Vagina (tissue), 2 donors: ENCODE measurements around the gene NDST1.

ENCODE experiments used
- POLR2A ChIP-seq, 2 donors: fragments of 450-650 bp; IDR thresholded peaks; one replicate each; pipeline ENCODE4 v1.6.1; 2017; ENCODE audit warnings: antibody characterized with exemption in 2 of 2, mild to moderate bottlenecking in 2 of 2, moderate library complexity in 2 of 2
- POLR2AphosphoS5 ChIP-seq, 2 donors: sonication (generic); formaldehyde crosslinking; IDR thresholded peaks; one replicate each; pipeline ENCODE4 v1.9.0; 2017; ENCODE audit warnings: antibody characterized with exemption in 2 of 2, mild to moderate bottlenecking in 2 of 2, low read depth in 1 of 2; ENCODE audit not compliant: insufficient read depth in 1 of 2
- TF ChIP-seq, protein P1 (sequence below), 3 experiments: fragments of 450-650 bp in 2 of 3; fragments of 200-600 bp in 1 of 3; sonication (generic) in 1 of 3; IDR thresholded peaks; one replicate each; pipeline ENCODE4 v1.5.1; 2017 to 2019; ENCODE audit warnings: antibody characterized with exemption in 3 of 3, mild to moderate bottlenecking in 2 of 3, moderate library complexity in 2 of 3

DNA sequence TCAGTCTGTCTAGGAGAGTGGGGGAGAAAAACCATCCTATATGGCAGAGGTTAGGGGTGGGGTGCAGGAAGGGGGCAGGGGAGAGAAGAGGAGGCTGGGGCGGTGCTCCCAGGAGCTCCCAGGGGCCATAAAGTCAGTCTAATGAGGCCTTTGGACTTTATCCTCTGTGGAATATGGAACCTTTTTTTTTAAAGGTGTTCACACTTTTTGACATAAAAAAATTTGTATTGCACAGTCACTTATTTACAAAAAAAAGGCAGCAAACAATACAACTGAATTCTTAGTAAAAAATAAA lies 80.6 kb downstream of the NDST1 start:
- TF ChIP-seq, protein P1, sequence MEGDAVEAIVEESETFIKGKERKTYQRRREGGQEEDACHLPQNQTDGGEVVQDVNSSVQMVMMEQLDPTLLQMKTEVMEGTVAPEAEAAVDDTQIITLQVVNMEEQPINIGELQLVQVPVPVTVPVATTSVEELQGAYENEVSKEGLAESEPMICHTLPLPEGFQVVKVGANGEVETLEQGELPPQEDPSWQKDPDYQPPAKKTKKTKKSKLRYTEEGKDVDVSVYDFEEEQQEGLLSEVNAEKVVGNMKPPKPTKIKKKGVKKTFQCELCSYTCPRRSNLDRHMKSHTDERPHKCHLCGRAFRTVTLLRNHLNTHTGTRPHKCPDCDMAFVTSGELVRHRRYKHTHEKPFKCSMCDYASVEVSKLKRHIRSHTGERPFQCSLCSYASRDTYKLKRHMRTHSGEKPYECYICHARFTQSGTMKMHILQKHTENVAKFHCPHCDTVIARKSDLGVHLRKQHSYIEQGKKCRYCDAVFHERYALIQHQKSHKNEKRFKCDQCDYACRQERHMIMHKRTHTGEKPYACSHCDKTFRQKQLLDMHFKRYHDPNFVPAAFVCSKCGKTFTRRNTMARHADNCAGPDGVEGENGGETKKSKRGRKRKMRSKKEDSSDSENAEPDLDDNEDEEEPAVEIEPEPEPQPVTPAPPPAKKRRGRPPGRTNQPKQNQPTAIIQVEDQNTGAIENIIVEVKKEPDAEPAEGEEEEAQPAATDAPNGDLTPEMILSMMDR (IDR thresholded peaks at IDR 0.05), result no peak
- TF ChIP-seq POLR2AphosphoS5 (IDR thresholded peaks at IDR 0.05; ENCODE audit: insufficient read depth in 1 of 2, low read depth in 1 of 2), result no peak
- TF ChIP-seq POLR2A (IDR thresholded peaks at IDR 0.05), result no peak
